ENCODE data around the gene EPAS1.

- TF ChIP-seq CTCF (IDR thresholded peaks at IDR 0.05) = no peak
- no peak for TF ChIP-seq POLR2AphosphoS5 (IDR thresholded peaks at IDR 0.05)
- no peak for TF ChIP-seq POLR2A (IDR thresholded peaks at IDR 0.05)
- no peak for TF ChIP-seq EP300 (IDR thresholded peaks at IDR 0.05; ENCODE audit: low read depth)
Observed at GRCh38 chr2:46268196-46268595, 29.0 kb upstream of the EPAS1 start.

Data from transverse colon (tissue), 4 donors.